Panc1 (cell line): Measurements from ENCODE around the gene PKNOX2. TPM values are rescaled to one million over a fixed set of nuclear protein-coding genes. Genes with fewer than 3 reads are reported as not detected.

ENCODE experiments used
- ATAC-seq: fragments of 200-7000 bp; cut with Tn5 transposase; 2 replicates; pipeline ENCODE4 v1.9.1; 2020; ENCODE audit warnings: mild to moderate bottlenecking, moderate library complexity
- BruUV-seq: library from RNA; stranded (reverse); fragments of 400-500 nt; replicated peaks from 2 replicates; lab custom pipeline; 2021; lab: Mats Ljungman, UMichigan
- CTCF ChIA-PET: fragments of 300-600 bp; sonication (Branson Sonifier 250); formaldehyde crosslinking; loops from one replicate; lab custom pipeline; 2022; ENCODE audit warnings: antibody characterized with exemption; lab: Charles Lee
- POLR2A ChIA-PET: fragments of 300-600 bp; sonication (Branson Sonifier 250); formaldehyde crosslinking; loops from one replicate; lab custom pipeline; 2022; ENCODE audit warnings: antibody characterized with exemption; lab: Charles Lee
- DNase-seq: peaks from one replicate; pipeline ENCODE4 v3.0.0-alpha.2; 2010; ENCODE audit warnings: low read depth, low spot score
- H3K27ac ChIP-seq: 2 replicates; pipeline ENCODE4 v1.5.1; 2011; ENCODE audit warnings: mild to moderate bottlenecking, low read length, inconsistent platforms
- H3K27me3 ChIP-seq: fragments of 200-500 bp; sonication (Bioruptor generic); 2 replicates; pipeline ENCODE4 v1.6.0; 2014; ENCODE audit warnings: low read length, inconsistent platforms; ENCODE audit not compliant: control insufficient read depth, insufficient read depth
- H3K36me3 ChIP-seq: fragments of 200-500 bp; sonication (Bioruptor generic); 2 replicates; pipeline ENCODE4 v1.5.1; 2014; ENCODE audit warnings: inconsistent platforms, mild to moderate bottlenecking, low read length, moderate library complexity; ENCODE audit not compliant: control insufficient read depth, insufficient read depth
- H3K4me1 ChIP-seq: 2 replicates; pipeline ENCODE4 v1.5.1; 2011; ENCODE audit warnings: inconsistent platforms, mild to moderate bottlenecking, low read length, moderate library complexity; ENCODE audit not compliant: control insufficient read depth, insufficient read depth
- H3K4me3 ChIP-seq, 2 experiments: 2 replicates each; pipeline ENCODE4 v1.5.1; 2011 to 2012; ENCODE audit warnings: low read depth in 2 of 2, low read length in 2 of 2, mild to moderate bottlenecking in 2 of 2, inconsistent platforms in 1 of 2, moderate library complexity in 1 of 2
- H3K9me3 ChIP-seq: fragments of 200-500 bp; sonication (Bioruptor generic); 2 replicates; pipeline ENCODE4 v1.5.1; 2014; ENCODE audit warnings: low read depth, mild to moderate bottlenecking, inconsistent platforms, low read length, moderate library complexity; ENCODE audit not compliant: control insufficient read depth, insufficient read depth
- POLR2AphosphoS5 ChIP-seq: IDR thresholded peaks from 2 replicates; pipeline ENCODE4 v1.6.1; 2012; ENCODE audit warnings: mild to moderate bottlenecking, low read depth, low read length, moderate library complexity
- SIN3A ChIP-seq: IDR thresholded peaks from 2 replicates; pipeline ENCODE4 v1.6.1; 2012; ENCODE audit warnings: low read depth, mild to moderate bottlenecking, low read length, moderate library complexity, borderline replicate concordance; ENCODE audit not compliant: insufficient read depth
- TCF7L2 ChIP-seq: IDR thresholded peaks from 2 replicates; pipeline ENCODE4 v1.6.1; 2011; ENCODE audit warnings: mild to moderate bottlenecking, low read depth, low read length, inconsistent platforms
- in situ Hi-C: cut with HindIII; loops from 2 replicates; pipeline ENCODE4 v1.10.0; 2016; ENCODE audit warnings: low sequenced_read_pairs, low pct_unique_long_range_greater_than_20kb
- intact Hi-C: fragments of 100-400 bp; cut with micrococcal nuclease; formaldehyde crosslinking; loops from one replicate; pipeline ENCODE4 v1.10.0; 2022; ENCODE audit not compliant: unreplicated experiment
- total RNA-seq: library from RNA; stranded (reverse); gene quantifications from one replicate; pipeline ENCODE4 v1.2.1, GENCODE V29; 2021; ENCODE audit not compliant: unreplicated experiment
- TF ChIP-seq, protein P1 (sequence below): fragments of 450-650 bp; IDR thresholded peaks from 2 replicates; pipeline ENCODE4 v1.5.1; 2017; ENCODE audit warnings: mild to moderate bottlenecking
- TF ChIP-seq, protein P2 (sequence below), 2 experiments: IDR thresholded peaks; 2 replicates each; pipeline ENCODE4 v1.6.1; 2011 to 2012; ENCODE audit warnings: low read depth in 2 of 2, control low read depth in 1 of 2, low read length in 1 of 2, mild to moderate bottlenecking in 1 of 2, moderate library complexity in 1 of 2; ENCODE audit not compliant: insufficient read depth in 1 of 2

PKNOX2 gene
- total RNA-seq, 1 experiment from 2014 or later = not detected

DNA sequence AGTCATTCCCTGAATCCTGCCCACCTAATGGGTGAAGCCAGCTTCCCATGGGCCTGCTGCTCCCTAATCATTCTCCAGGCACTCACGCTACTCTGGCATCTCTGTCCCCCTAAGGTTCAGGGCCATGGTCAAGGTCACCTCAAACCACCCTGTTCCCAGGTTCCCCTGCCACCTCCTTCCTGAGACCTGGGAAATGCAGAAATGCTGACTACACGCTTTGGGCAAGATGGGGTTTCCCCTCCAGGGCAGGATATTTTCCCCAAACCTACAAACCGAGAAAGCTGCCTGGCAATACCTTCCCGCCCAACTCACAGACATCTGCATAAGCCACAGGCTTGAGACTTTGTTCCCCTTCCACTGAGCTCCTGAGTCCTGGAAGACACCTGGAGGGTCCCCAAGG lies 233.9 kb downstream of the PKNOX2 start:
- in situ Hi-C loops (no loop called here), intact Hi-C loops (no loop called here)
- ChIA-PET CTCF (no interaction called here), POLR2A (no interaction called here)
- BruUV-seq = no TSS peak
- TF ChIP-seq, protein P1, sequence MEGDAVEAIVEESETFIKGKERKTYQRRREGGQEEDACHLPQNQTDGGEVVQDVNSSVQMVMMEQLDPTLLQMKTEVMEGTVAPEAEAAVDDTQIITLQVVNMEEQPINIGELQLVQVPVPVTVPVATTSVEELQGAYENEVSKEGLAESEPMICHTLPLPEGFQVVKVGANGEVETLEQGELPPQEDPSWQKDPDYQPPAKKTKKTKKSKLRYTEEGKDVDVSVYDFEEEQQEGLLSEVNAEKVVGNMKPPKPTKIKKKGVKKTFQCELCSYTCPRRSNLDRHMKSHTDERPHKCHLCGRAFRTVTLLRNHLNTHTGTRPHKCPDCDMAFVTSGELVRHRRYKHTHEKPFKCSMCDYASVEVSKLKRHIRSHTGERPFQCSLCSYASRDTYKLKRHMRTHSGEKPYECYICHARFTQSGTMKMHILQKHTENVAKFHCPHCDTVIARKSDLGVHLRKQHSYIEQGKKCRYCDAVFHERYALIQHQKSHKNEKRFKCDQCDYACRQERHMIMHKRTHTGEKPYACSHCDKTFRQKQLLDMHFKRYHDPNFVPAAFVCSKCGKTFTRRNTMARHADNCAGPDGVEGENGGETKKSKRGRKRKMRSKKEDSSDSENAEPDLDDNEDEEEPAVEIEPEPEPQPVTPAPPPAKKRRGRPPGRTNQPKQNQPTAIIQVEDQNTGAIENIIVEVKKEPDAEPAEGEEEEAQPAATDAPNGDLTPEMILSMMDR = no peak
- TF ChIP-seq, protein P2, sequence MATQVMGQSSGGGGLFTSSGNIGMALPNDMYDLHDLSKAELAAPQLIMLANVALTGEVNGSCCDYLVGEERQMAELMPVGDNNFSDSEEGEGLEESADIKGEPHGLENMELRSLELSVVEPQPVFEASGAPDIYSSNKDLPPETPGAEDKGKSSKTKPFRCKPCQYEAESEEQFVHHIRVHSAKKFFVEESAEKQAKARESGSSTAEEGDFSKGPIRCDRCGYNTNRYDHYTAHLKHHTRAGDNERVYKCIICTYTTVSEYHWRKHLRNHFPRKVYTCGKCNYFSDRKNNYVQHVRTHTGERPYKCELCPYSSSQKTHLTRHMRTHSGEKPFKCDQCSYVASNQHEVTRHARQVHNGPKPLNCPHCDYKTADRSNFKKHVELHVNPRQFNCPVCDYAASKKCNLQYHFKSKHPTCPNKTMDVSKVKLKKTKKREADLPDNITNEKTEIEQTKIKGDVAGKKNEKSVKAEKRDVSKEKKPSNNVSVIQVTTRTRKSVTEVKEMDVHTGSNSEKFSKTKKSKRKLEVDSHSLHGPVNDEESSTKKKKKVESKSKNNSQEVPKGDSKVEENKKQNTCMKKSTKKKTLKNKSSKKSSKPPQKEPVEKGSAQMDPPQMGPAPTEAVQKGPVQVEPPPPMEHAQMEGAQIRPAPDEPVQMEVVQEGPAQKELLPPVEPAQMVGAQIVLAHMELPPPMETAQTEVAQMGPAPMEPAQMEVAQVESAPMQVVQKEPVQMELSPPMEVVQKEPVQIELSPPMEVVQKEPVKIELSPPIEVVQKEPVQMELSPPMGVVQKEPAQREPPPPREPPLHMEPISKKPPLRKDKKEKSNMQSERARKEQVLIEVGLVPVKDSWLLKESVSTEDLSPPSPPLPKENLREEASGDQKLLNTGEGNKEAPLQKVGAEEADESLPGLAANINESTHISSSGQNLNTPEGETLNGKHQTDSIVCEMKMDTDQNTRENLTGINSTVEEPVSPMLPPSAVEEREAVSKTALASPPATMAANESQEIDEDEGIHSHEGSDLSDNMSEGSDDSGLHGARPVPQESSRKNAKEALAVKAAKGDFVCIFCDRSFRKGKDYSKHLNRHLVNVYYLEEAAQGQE (IDR thresholded peaks at IDR 0.05; ENCODE audit: insufficient read depth in 1 of 2, low read depth in 2 of 2, low read length in 1 of 2) = no peak
- TF ChIP-seq SIN3A = no peak
- TF ChIP-seq POLR2AphosphoS5 = no peak
- no peak for TF ChIP-seq TCF7L2
- H3K4me1 ChIP-seq = no peaks in the 10 kb centered on the region
- ATAC-seq (no peak), DNase-seq (no peak)
- H3K27me3 ChIP-seq = peaks cover 57% of the 10 kb centered on the region
- H3K27ac ChIP-seq = no peak overlapping the region
- H3K4me3 ChIP-seq = no peak overlapping the region
- no peaks in the 10 kb centered on the region for H3K36me3 ChIP-seq
- H3K9me3 ChIP-seq = no peaks in the 10 kb centered on the region

DNA sequence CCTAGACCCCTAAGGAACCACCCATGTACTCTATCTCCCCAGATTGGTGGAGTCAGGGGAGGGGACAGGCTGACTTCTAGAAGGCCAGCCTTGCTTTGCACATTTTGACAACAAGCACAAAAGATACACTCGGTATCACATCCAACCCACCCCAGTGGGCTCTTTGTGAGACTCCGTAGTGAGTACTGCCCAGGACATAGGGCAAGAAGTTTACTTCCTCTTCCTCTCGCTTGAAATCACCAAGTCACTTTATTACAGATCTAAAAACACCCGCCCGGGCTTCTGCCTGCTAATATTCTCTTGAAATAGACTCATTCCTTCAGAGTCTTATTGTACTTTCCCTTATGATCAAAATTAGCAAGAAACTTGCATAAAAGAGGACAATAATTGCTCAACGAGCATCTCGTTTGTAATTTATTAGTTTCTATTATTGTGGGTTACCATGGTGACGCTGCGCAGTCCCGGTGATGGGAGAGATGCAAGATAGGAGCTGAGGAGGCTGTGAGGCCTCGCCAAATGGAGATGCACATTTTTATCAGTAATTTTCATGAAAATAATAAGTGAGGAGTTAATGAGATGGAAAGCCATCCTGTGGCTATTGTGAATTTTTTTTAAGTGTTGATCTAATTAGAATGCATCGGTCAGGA lies 234.6 kb downstream of the PKNOX2 start:
- no TSS peak for BruUV-seq
- no peak for ATAC-seq

More for the DNA sequence above, 234.6 kb downstream of the PKNOX2 start:
- no peak for TF ChIP-seq TCF7L2
- no peak for TF ChIP-seq POLR2AphosphoS5
- no peak for TF ChIP-seq SIN3A
- TF ChIP-seq, protein P1 = no peak
- TF ChIP-seq, protein P2 (IDR thresholded peaks at IDR 0.05; ENCODE audit: insufficient read depth in 1 of 2, low read depth in 2 of 2, low read length in 1 of 2) = no peak
- intact Hi-C loops = no loop called here
- Histone ChIP-seq H3K9me3 (no peaks in the 10 kb centered on the region), H3K4me1 (no peaks in the 10 kb centered on the region), H3K36me3 (no peaks in the 10 kb centered on the region), H3K4me3 (no peak overlapping the region), H3K27ac (no peak overlapping the region), H3K27me3 (peaks cover 59% of the 10 kb centered on the region)
- CTCF ChIA-PET = no interaction called here
- in situ Hi-C loops = no loop called here
- POLR2A ChIA-PET = no interaction called here
- DNase-seq = no peak
